Measurements from ENCODE around the gene NGEF.

DNA sequence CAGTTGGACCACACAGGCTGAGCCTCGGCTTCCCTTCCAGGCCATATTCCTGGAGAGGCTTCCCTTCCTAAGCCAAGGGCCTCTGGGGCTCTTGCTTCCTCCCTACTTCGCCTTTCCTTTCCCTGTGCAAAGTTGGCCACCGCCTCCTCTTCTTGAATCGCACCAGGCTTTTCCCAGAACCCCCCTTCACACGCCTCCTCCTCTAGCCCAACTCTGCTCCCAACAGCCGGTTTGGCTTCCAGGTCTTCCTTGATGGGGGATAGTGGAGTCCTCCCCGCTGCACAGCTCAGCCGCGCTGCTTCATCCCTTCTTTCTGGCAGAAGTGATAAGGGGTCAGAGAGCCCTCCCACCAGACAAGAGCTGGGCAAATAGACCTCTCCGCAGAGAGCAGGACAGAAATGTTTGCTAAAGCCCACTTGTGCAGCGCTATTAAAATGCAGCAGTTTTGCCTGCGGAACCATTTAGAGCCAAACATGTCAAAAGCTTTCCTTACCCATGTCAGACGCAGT lies 86.6 kb downstream of the NGEF start:
- TF ChIP-seq, protein P1, sequence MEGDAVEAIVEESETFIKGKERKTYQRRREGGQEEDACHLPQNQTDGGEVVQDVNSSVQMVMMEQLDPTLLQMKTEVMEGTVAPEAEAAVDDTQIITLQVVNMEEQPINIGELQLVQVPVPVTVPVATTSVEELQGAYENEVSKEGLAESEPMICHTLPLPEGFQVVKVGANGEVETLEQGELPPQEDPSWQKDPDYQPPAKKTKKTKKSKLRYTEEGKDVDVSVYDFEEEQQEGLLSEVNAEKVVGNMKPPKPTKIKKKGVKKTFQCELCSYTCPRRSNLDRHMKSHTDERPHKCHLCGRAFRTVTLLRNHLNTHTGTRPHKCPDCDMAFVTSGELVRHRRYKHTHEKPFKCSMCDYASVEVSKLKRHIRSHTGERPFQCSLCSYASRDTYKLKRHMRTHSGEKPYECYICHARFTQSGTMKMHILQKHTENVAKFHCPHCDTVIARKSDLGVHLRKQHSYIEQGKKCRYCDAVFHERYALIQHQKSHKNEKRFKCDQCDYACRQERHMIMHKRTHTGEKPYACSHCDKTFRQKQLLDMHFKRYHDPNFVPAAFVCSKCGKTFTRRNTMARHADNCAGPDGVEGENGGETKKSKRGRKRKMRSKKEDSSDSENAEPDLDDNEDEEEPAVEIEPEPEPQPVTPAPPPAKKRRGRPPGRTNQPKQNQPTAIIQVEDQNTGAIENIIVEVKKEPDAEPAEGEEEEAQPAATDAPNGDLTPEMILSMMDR (IDR thresholded peaks at IDR 0.05): no peak
- no peak for TF ChIP-seq POLR2A (IDR thresholded peaks at IDR 0.05)

All from adrenal gland (tissue), 5 donors.